B cell (primary cell): ENCODE measurements around the gene TMEM81. TPM values are rescaled to one million over a fixed set of nuclear protein-coding genes. Genes with fewer than 3 reads are reported as not detected.

Source experiments
- ATAC-seq: fragments of 200-7000 bp; cut with Tn5 transposase; one replicate; pipeline ENCODE4 v1.10.0; 2021; ENCODE audit warnings: low read depth, mild to moderate bottlenecking, moderate number of reproducible peaks, moderate library complexity
- CTCF ChIA-PET: fragments of 350-600 bp; sonication (Branson Sonifier 250); formaldehyde crosslinking; loops from one replicate; lab custom pipeline; 2021; ENCODE audit warnings: antibody characterized with exemption, inconsistent platforms; lab: Charles Lee
- POLR2A ChIA-PET: fragments of 350-600 bp; sonication (Branson Sonifier 250); formaldehyde crosslinking; loops from one replicate; lab custom pipeline; 2021; ENCODE audit warnings: antibody characterized with exemption; lab: Charles Lee
- DNase-seq: peaks from one replicate; pipeline ENCODE4 v3.0.0; 2013
- H2AFZ ChIP-seq: 2 replicates; pipeline ENCODE4 v1.6.1; 2012; ENCODE audit warnings: mild to moderate bottlenecking, low read depth, low read length; ENCODE audit not compliant: insufficient read depth, poor library complexity, severe bottlenecking
- H3K27ac ChIP-seq, 2 donors: 1 replicate in 1 of 2; 2 replicates in 1 of 2; pipeline ENCODE4 v1.5.1; 2012 to 2013; ENCODE audit warnings: low read length in 2 of 2, mild to moderate bottlenecking in 2 of 2, moderate library complexity in 1 of 2
- H3K27me3 ChIP-seq, 4 experiments: fragments of 200-600 bp in 1 of 4; sonication (generic) in 1 of 4; replicated peaks in 1 of 4; 1 replicate in 2 of 4; 2 replicates in 2 of 4; pipeline versions ENCODE4 v1.6.1 to v1.7.0; 2013 to 2016; ENCODE audit warnings: low read length in 3 of 4, mild to moderate bottlenecking in 2 of 4, mixed read lengths in 1 of 4, moderate library complexity in 1 of 4; ENCODE audit not compliant: insufficient read depth in 4 of 4, control insufficient read depth in 3 of 4; ENCODE audit errors: control extremely low read depth in 1 of 4
- H3K36me3 ChIP-seq, 2 experiments: replicated peaks in 1 of 2; 1 replicate in 1 of 2; 2 replicates in 1 of 2; pipeline versions ENCODE4 v1.6.1 to v1.7.1; 2013; ENCODE audit warnings: low read length in 1 of 2; ENCODE audit not compliant: insufficient read depth in 2 of 2, control insufficient read depth in 1 of 2; ENCODE audit errors: control extremely low read depth in 1 of 2, extremely low read depth in 1 of 2
- H3K4me1 ChIP-seq, 2 donors: fragments of 200-600 bp in 1 of 2; sonication (generic) in 1 of 2; 1 replicate in 1 of 2; 2 replicates in 1 of 2; pipeline versions ENCODE4 v1.5.1 to v1.6.1; 2013 to 2017; ENCODE audit warnings: low read length in 2 of 2; ENCODE audit not compliant: control insufficient read depth in 2 of 2, insufficient read depth in 2 of 2
- H3K4me2 ChIP-seq: replicated peaks from 2 replicates; pipeline ENCODE3; 2012; ENCODE audit warnings: mild to moderate bottlenecking, low read depth, low read length; ENCODE audit not compliant: poor library complexity, severe bottlenecking
- H3K4me3 ChIP-seq, 5 experiments: fragments of 200-600 bp in 1 of 5; sonication (generic) in 1 of 5; 1 replicate in 3 of 5; 2 replicates in 2 of 5; pipeline versions ENCODE4 v1.5.1 to v1.7.0; 2011 to 2016; ENCODE audit warnings: low read length in 4 of 5, mild to moderate bottlenecking in 4 of 5, low read depth in 2 of 5, control low read depth in 1 of 5, moderate library complexity in 1 of 5; ENCODE audit not compliant: insufficient read depth in 1 of 5; ENCODE audit errors: control extremely low read depth in 1 of 5, extremely low read depth in 1 of 5
- H3K79me2 ChIP-seq: fragments of 200-600 bp; sonication (generic); one replicate; pipeline ENCODE4 v1.6.0; 2016; ENCODE audit warnings: low read length; ENCODE audit not compliant: control insufficient read depth, insufficient read depth
- H3K9ac ChIP-seq: fragments of 200-600 bp; sonication (generic); 2 replicates; pipeline ENCODE4 v1.6.1; 2017; ENCODE audit warnings: mild to moderate bottlenecking, low read length, moderate library complexity
- H3K9me3 ChIP-seq, 3 donors: one replicate each; pipeline versions ENCODE4 v1.6.1 to v1.7.1; 2013; ENCODE audit warnings: low read length in 2 of 3; ENCODE audit not compliant: control insufficient read depth in 2 of 3, insufficient read depth in 1 of 3; ENCODE audit errors: control extremely low read depth in 1 of 3
- H4K20me1 ChIP-seq: 2 replicates; pipeline ENCODE4 v1.6.0; 2012; ENCODE audit warnings: mild to moderate bottlenecking, low read length; ENCODE audit not compliant: insufficient read depth, control insufficient read depth, poor library complexity, severe bottlenecking
- H3K27ac Mint-ChIP-seq: one replicate; pipeline ENCODE4 v1.8.0; 2021; ENCODE audit warnings: mixed read lengths
- H3K27me3 Mint-ChIP-seq: one replicate; pipeline ENCODE4 v1.8.0; 2021; ENCODE audit warnings: mixed read lengths
- H3K4me1 Mint-ChIP-seq: one replicate; pipeline ENCODE4 v1.8.0; 2021; ENCODE audit warnings: mixed read lengths
- H3K4me3 Mint-ChIP-seq: one replicate; pipeline ENCODE4 v1.8.0; 2021; ENCODE audit warnings: mixed read lengths
- H3K9me3 Mint-ChIP-seq: one replicate; pipeline ENCODE4 v1.8.0; 2022; ENCODE audit warnings: mixed read lengths; ENCODE audit not compliant: insufficient read depth
- CTCF ChIP-seq: fragments of 200-600 bp; IDR thresholded peaks from one replicate; pipeline ENCODE4 v1.8.0; 2022; ENCODE audit warnings: antibody characterized with exemption, mild to moderate bottlenecking
- EZH2 ChIP-seq: IDR thresholded peaks from 2 replicates; pipeline ENCODE4 v1.6.1; 2012; ENCODE audit warnings: borderline replicate concordance, low read depth, mild to moderate bottlenecking, moderate library complexity, low read length; ENCODE audit not compliant: insufficient read depth, poor library complexity, severe bottlenecking
- WGBS: methylation state at CpG from one replicate; pipeline ENCODE4 v1.1.5; 2013; ENCODE audit warnings: missing lambda C conversion rate; ENCODE audit not compliant: insufficient coverage; 5-methylcytosine and 5-hydroxymethylcytosine counted together
- intact Hi-C: fragments of 100-400 bp; cut with micrococcal nuclease; formaldehyde crosslinking; loops from one replicate; pipeline ENCODE4 v1.10.0; 2022
- polyA plus RNA-seq: library from polyadenylated mRNA; depleted of rRNA; stranded (reverse); fragments of >200 nt; gene quantifications from 2 replicates; pipeline ENCODE4 v1.2.3, GENCODE V29; 2012
- total RNA-seq, 2 donors: library from RNA; stranded (reverse); fragments of 120-200 nt in 1 of 2; gene quantifications; 1 replicate in 1 of 2; 2 replicates in 1 of 2; pipeline versions ENCODE4 v1.2.3 to v1.2.4, GENCODE V29; 2013 to 2022

The TMEM81 gene
- total and polyA plus RNA-seq, 2 donors (not counting 1 experiment from before 2014, with no cell fraction given) = 3.0 to 6.2 TPM

GRCh38 chr1:205059660-205060059 is 24.6 kb downstream of the TMEM81 start:
- Histone ChIP-seq H4K20me1 (no peaks in the 10 kb centered on the region), H3K4me3 (no peak overlapping the region), H3K4me1 (peaks cover 0 to 6% of the 10 kb centered on the region in 2 donors), H2AFZ (no peak overlapping the region), H3K36me3 (no peaks in the 10 kb centered on the region), H3K27ac (no peak overlapping the region), H3K79me2 (no peaks in the 10 kb centered on the region), H3K27me3 (no peaks in the 10 kb centered on the region), H3K9ac (no peak overlapping the region), H3K4me2 (no peak overlapping the region), H3K9me3 (no peaks in the 10 kb centered on the region)
- no peak for TF ChIP-seq CTCF
- no peak for TF ChIP-seq EZH2
- POLR2A ChIA-PET = no interaction called here
- Mint-ChIP-seq H3K27ac (no peak overlapping the region), H3K4me3 (no peak overlapping the region), H3K27me3 (no peaks in the 10 kb centered on the region), H3K9me3 (no peaks in the 10 kb centered on the region), H3K4me1 (no peaks in the 10 kb centered on the region)
- 93% methylated on average over 5 of the region's 6 CpGs for WGBS
- intact Hi-C loops = no loop called here
- CTCF ChIA-PET = no interaction called here
- no peak for ATAC-seq
- DNase-seq = no peak

- H2AFZ ChIP-seq = no peak overlapping the region
- no peak overlapping the region for H3K27ac Mint-ChIP-seq
- H3K36me3 ChIP-seq = no peaks in the 10 kb centered on the region
- no peaks in the 10 kb centered on the region for H3K79me2 ChIP-seq
- POLR2A ChIA-PET = no interaction called here
- H3K4me1 Mint-ChIP-seq = no peaks in the 10 kb centered on the region
- no peaks in the 10 kb centered on the region for H4K20me1 ChIP-seq
- H3K27ac ChIP-seq = no peak overlapping the region
- ATAC-seq (no peak), DNase-seq (no peak)
- H3K4me2 ChIP-seq = no peak overlapping the region
- H3K9ac ChIP-seq = no peak overlapping the region
- TF ChIP-seq CTCF = no peak
- no peak for TF ChIP-seq EZH2
- no peaks in the 10 kb centered on the region for H3K9me3 Mint-ChIP-seq
- no peaks in the 10 kb centered on the region for H3K27me3 Mint-ChIP-seq
- H3K4me3 ChIP-seq = no peak overlapping the region
- no peaks in the 10 kb centered on the region for H3K9me3 ChIP-seq
- CTCF ChIA-PET = no interaction called here
- H3K4me1 ChIP-seq = peaks cover 0 to 6% of the 10 kb centered on the region in 2 donors
- intact Hi-C loops = no loop called here
- 98% methylated on average over 12 of the region's 12 CpGs for WGBS
- H3K4me3 Mint-ChIP-seq = no peak overlapping the region
- no peaks in the 10 kb centered on the region for H3K27me3 ChIP-seq
These were observed 25.4 kb downstream of the TMEM81 start for GRCh38 chr1:205058853-205059252.
